OCI-LY7 (cell line): ENCODE measurements around the gene DERL3.

Experiments used
- CTCF ChIP-seq: fragments of 200-600 bp; sonication (generic); conservative IDR thresholded peaks from 2 replicates; pipeline ENCODE4 v1.5.1; 2014; ENCODE audit warnings: mild to moderate bottlenecking, antibody characterized with exemption, low read length, moderate library complexity, mixed read lengths
- EZH2phosphoT487 ChIP-seq: fragments of 200-600 bp; sonication (generic); IDR thresholded peaks from 2 replicates; pipeline ENCODE4 v1.6.1; 2018; ENCODE audit warnings: low read depth, borderline replicate concordance, mild to moderate bottlenecking, mixed run types, antibody characterized with exemption, low read length, moderate library complexity, mixed read lengths

- TF ChIP-seq CTCF (no peak), EZH2phosphoT487 (no peak)
Measured at GRCh38 chr22:23822101-23822671, 16.6 kb downstream of the DERL3 start.
